K562 (cell line): Measurements from ENCODE around the gene INSYN2B. TPM values are rescaled to one million over a fixed set of nuclear protein-coding genes. Genes with fewer than 3 reads are reported as not detected.

Experiments used
- ATAC-seq: fragments of 200-7000 bp; cut with Tn5 transposase; 3 replicates; pipeline ENCODE4 v1.9.1; 2020; ENCODE audit warnings: moderate library complexity
- BruUV-seq: library from RNA; stranded (reverse); fragments of 400-500 nt; replicated peaks from 2 replicates; lab custom pipeline; 2021; lab: Mats Ljungman, UMichigan
- CTCF ChIA-PET: fragments of 300-600 bp; formaldehyde crosslinking; extraction: SDS; loops from one replicate; lab custom pipeline; 2021; ENCODE audit warnings: low intra/inter-chr PET ratio; lab: Yijun Ruan, JAX
- POLR2A ChIA-PET: fragments of 300-600, 350-650 bp; sonication (Branson Sonifier 250); formaldehyde crosslinking; extraction: SDS; loops from one replicate; lab custom pipeline; 2021; ENCODE audit warnings: antibody characterized with exemption, inconsistent platforms; lab: Yijun Ruan, JAX
- DNase-seq, 4 experiments: peaks; one replicate each; pipeline versions ENCODE4 v3.0.0 to v3.0.0-alpha.2; 2011 to 2018; ENCODE audit warnings: low spot score in 3 of 4, mixed read lengths in 3 of 4; ENCODE audit errors: extremely low read depth in 1 of 4
- FAIRE-seq: peaks from 2 replicates; lab custom pipeline; 2011; peaks lifted over from hg19 to GRCh38; lab: Jason Lieb, UNC
- H2AFZ ChIP-seq: 2 replicates; pipeline ENCODE4 v1.6.0; 2011; ENCODE audit warnings: low read depth, low read length, control low read depth, inconsistent platforms
- H3K27ac ChIP-seq: fragments of 200-600 bp; 3 replicates; pipeline ENCODE4 v1.8.0; 2011; ENCODE audit warnings: low read depth, mild to moderate bottlenecking, control low read depth, inconsistent platforms, low read length, moderate library complexity, mixed read lengths; ENCODE audit errors: extremely low read depth
- H3K27me3 ChIP-seq, 2 experiments: fragments of 300-600 bp in 1 of 2; 2 replicates in 1 of 2; 3 replicates in 1 of 2; pipeline versions ENCODE4 v1.6.0 to v1.8.0; 2011; ENCODE audit warnings: inconsistent platforms in 2 of 2, low read length in 2 of 2, mild to moderate bottlenecking in 1 of 2, mixed read lengths in 1 of 2, moderate library complexity in 1 of 2; ENCODE audit not compliant: control insufficient read depth in 2 of 2, insufficient read depth in 2 of 2
- H3K36me3 ChIP-seq: fragments of 300-600 bp; 3 replicates; pipeline ENCODE4 v1.8.0; 2011; ENCODE audit warnings: mild to moderate bottlenecking, low read length, inconsistent platforms; ENCODE audit not compliant: control insufficient read depth, insufficient read depth
- H3K4me1 ChIP-seq, 2 experiments: fragments of 200-600 bp in 1 of 2; replicated peaks in 1 of 2; 2 replicates in 1 of 2; 3 replicates in 1 of 2; pipeline versions ENCODE4 v1.5.1 to v1.8.0; 2011; ENCODE audit warnings: inconsistent platforms in 2 of 2, low read length in 2 of 2, mild to moderate bottlenecking in 1 of 2, mixed read lengths in 1 of 2, moderate library complexity in 1 of 2; ENCODE audit not compliant: control insufficient read depth in 2 of 2, insufficient read depth in 2 of 2
- H3K4me2 ChIP-seq: 2 replicates; pipeline ENCODE4 v1.6.1; 2011; ENCODE audit warnings: low read length, control low read depth, inconsistent platforms, mixed read lengths; ENCODE audit not compliant: insufficient read depth
- H3K4me3 ChIP-seq: fragments of 200-600 bp; sonication (generic), shearing (Covaris generic); 2 replicates; pipeline ENCODE4 v1.5.1; 2016; ENCODE audit warnings: control low read depth, inconsistent platforms
- H3K79me2 ChIP-seq: fragments of 200-600 bp; 3 replicates; pipeline ENCODE4 v1.8.0; 2011; ENCODE audit warnings: low read length, inconsistent platforms; ENCODE audit not compliant: control insufficient read depth, insufficient read depth
- H3K9ac ChIP-seq, 2 experiments: 2 replicates each; pipeline versions ENCODE4 v1.6.0 to v1.6.1; 2011; ENCODE audit warnings: low read depth in 2 of 2, low read length in 2 of 2, control low read depth in 1 of 2, inconsistent platforms in 1 of 2, mild to moderate bottlenecking in 1 of 2, mixed read lengths in 1 of 2; ENCODE audit not compliant: insufficient read depth in 1 of 2
- H3K9me1 ChIP-seq: one replicate; pipeline ENCODE4 v1.6.0; 2011; ENCODE audit warnings: inconsistent platforms, mild to moderate bottlenecking, low read length, moderate library complexity; ENCODE audit not compliant: control insufficient read depth, insufficient read depth
- H3K9me3 ChIP-seq: replicated peaks from 2 replicates; pipeline ENCODE4 v1.5.1; 2011; ENCODE audit warnings: low read depth, low read length, inconsistent platforms; ENCODE audit not compliant: control insufficient read depth, insufficient read depth
- H4K20me1 ChIP-seq: replicated peaks from 2 replicates; pipeline ENCODE4 v1.6.1; 2011; ENCODE audit warnings: low read length, inconsistent platforms, mixed read lengths; ENCODE audit not compliant: control insufficient read depth, insufficient read depth
- CBX5 ChIP-seq: IDR thresholded peaks from 2 replicates; pipeline ENCODE4 v1.6.1; 2014; ENCODE audit warnings: low read depth, borderline replicate concordance
- NCOA2 ChIP-seq, 2 experiments: fragments of 450-650 bp; IDR thresholded peaks; 2 replicates each; pipeline ENCODE4 v1.6.1; 2018; ENCODE audit warnings: mild to moderate bottlenecking in 2 of 2, moderate library complexity in 1 of 2; ENCODE audit not compliant: partially characterized antibody in 2 of 2
- NFYB ChIP-seq: IDR thresholded peaks from 2 replicates; pipeline ENCODE4 v1.6.1; 2011; ENCODE audit warnings: mild to moderate bottlenecking, moderate library complexity; ENCODE audit not compliant: insufficient read length; ENCODE audit errors: extremely low read depth
- NUFIP1 ChIP-seq: fragments of 450-650 bp; IDR thresholded peaks from 2 replicates; pipeline ENCODE4 v1.6.1; 2018; ENCODE audit not compliant: partially characterized antibody
- YY1 ChIP-seq, 3 experiments: IDR thresholded peaks; 2 replicates each; pipeline ENCODE4 v1.6.1; 2011; ENCODE audit warnings: low read length in 2 of 3, mild to moderate bottlenecking in 2 of 3, moderate library complexity in 2 of 3, borderline replicate concordance in 1 of 3, control low read depth in 1 of 3, low read depth in 1 of 3; ENCODE audit not compliant: insufficient read depth in 3 of 3, insufficient replicate concordance in 2 of 3, control insufficient read depth in 1 of 3, insufficient read length in 1 of 3; ENCODE audit errors: extremely low read depth in 1 of 3
- ZNF316 ChIP-seq: fragments of 450-650 bp; IDR thresholded peaks from 2 replicates; pipeline ENCODE4 v1.6.1; 2016
- ZNF41 ChIP-seq: fragments of 250-450 bp; sonication (Bioruptor Pico); conservative IDR thresholded peaks from 2 replicates; pipeline ENCODE4 v1.4.0; 2020; ENCODE audit warnings: mild to moderate bottlenecking
- WGBS: fragments of 100-300 bp; shearing (Covaris generic); methylation state at CpG from one replicate; pipeline ENCODE4 v1.1.6; 2016; ENCODE audit warnings: low coverage, mixed read lengths; ENCODE audit not compliant: insufficient coverage; ENCODE audit errors: missing lambda C conversion rate; 5-methylcytosine and 5-hydroxymethylcytosine counted together
- in situ Hi-C: fragments of 300-500 bp; cut with MboI; formaldehyde crosslinking; loops from 4 replicates; pipeline ENCODE4 v1.15.0; 2018; ENCODE audit warnings: inconsistent platforms, mixed read lengths
- intact Hi-C: fragments of 100-400 bp; cut with micrococcal nuclease; formaldehyde crosslinking; loops from 2 replicates; pipeline ENCODE4 v1.14.2; 2022
- polyA plus RNA-seq, 8 experiments: library from polyadenylated mRNA; depleted of rRNA in 4 of 8; stranded (reverse) in 5 of 8; unstranded in 3 of 8; fragments of >200 nt; fragmentation: Nextera tagmentation in 2 of 8; fragmentation: Illumina TruSeq in 1 of 8; extraction: Ambion mirVana in 2 of 8; extraction: Trizol in 1 of 8; gene quantifications; 2 replicates each; pipeline versions ENCODE4 v1.2.1 to v1.2.3, GENCODE V29; 2011 to 2014; ENCODE audit warnings: inconsistent platforms in 1 of 8, missing spikeins in 1 of 8
- total RNA-seq, 7 experiments: library from RNA; depleted of rRNA in 6 of 7; stranded (reverse); fragments of >200 nt in 6 of 7; fragmentation: Illumina TruSeq in 2 of 7; extraction: Trizol in 2 of 7; gene quantifications; 2 replicates each; pipeline versions ENCODE4 v1.2.1 to v1.2.3, GENCODE V29; 2011 to 2021; ENCODE audit warnings: low replicate concordance in 1 of 7
- TF ChIP-seq, protein P1 (sequence below): sonication (generic); formaldehyde crosslinking; IDR thresholded peaks from 2 replicates; pipeline ENCODE4 v1.8.1; 2022; ENCODE audit warnings: missing genetic modification reagents
- TF ChIP-seq, protein P2 (sequence below): fragments of 250-450 bp; sonication (Bioruptor Pico); IDR thresholded peaks from 2 replicates; pipeline ENCODE4 v1.5.0; 2020; ENCODE audit warnings: mild to moderate bottlenecking, borderline replicate concordance

The INSYN2B gene
- total and polyA plus RNA-seq, 9 of the 15 experiments (the other 6 are each of a cell fraction or from before 2014, with no cell fraction given) = not detected

- H4K20me1 ChIP-seq = no peaks in the 10 kb centered on the region
- ATAC-seq = no peak
- no TSS peak for BruUV-seq
- H3K27ac ChIP-seq = no peak overlapping the region
- in situ Hi-C loops = no loop called here
- TF ChIP-seq YY1 (IDR thresholded peaks at IDR 0.05; ENCODE audit: borderline replicate concordance in 1 of 3, control insufficient read depth in 1 of 3, extremely low read depth in 1 of 3, insufficient read depth in 3 of 3, insufficient read length in 1 of 3, insufficient replicate concordance in 2 of 3, low read depth in 1 of 3, low read length in 2 of 3) (no peak), NUFIP1 (no peak), ZNF41 (no peak)
- no peak overlapping the region for H3K9ac ChIP-seq
- ChIA-PET POLR2A (interaction anchor here (0.5 kb wide), 1 partner anchor 264 kb away, joined by 3 read pairs; no protein-coding TSS in a partner anchor), CTCF (no interaction called here)
- H3K4me3 ChIP-seq = no peak overlapping the region
- DNase-seq = no peak
- no peak overlapping the region for H3K4me2 ChIP-seq
- no peaks in the 10 kb centered on the region for H3K79me2 ChIP-seq
- no peaks in the 10 kb centered on the region for H3K9me3 ChIP-seq
- no peaks in the 10 kb centered on the region for H3K27me3 ChIP-seq
- no peak for FAIRE-seq
- 2% methylated on average over 3 of the region's 3 CpGs for WGBS
- no peaks in the 10 kb centered on the region for H3K9me1 ChIP-seq
- H3K36me3 ChIP-seq = no peaks in the 10 kb centered on the region
- no peak overlapping the region for H2AFZ ChIP-seq
- H3K4me1 ChIP-seq = no peaks in the 10 kb centered on the region
- intact Hi-C loops = no loop called here
Observed at GRCh38 chr5:169920474-169920873, 59.8 kb downstream of the INSYN2B start.

DNA sequence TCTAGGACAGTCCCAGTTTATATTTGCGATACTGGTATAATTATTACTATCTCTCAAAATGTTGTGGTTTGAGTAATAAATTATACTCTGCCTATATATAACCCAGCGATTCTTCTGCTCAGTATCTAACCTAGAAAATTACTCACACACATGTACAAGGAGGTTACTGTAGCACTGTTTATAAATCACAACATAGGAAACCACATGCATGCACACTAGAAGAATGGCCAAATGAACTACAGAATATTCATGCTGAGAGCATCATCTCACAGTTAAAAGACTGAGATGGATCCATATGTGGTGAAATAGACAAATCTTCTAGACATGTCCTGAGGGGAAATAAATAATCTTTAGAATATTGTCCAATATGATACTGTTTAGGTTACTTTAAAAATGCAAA, 62.1 kb downstream of the INSYN2B start:
- Histone ChIP-seq H3K9me3 (no peaks in the 10 kb centered on the region), H3K36me3 (no peaks in the 10 kb centered on the region), H2AFZ (no peak overlapping the region), H3K27ac (no peak overlapping the region), H4K20me1 (no peaks in the 10 kb centered on the region), H3K9me1 (no peaks in the 10 kb centered on the region), H3K27me3 (peaks cover 0 to 4% of the 10 kb centered on the region in 2 experiments; a peak in 1 of 5 replicates), H3K9ac (no peak overlapping the region), H3K4me3 (no peak overlapping the region), H3K4me1 (no peaks in the 10 kb centered on the region), H3K79me2 (no peaks in the 10 kb centered on the region), H3K4me2 (no peak overlapping the region)
- POLR2A ChIA-PET = no interaction called here
- in situ Hi-C loops = no loop called here
- DNase-seq = no peak
- CTCF ChIA-PET = no interaction called here
- 13% methylated on average over 2 of the region's 2 CpGs for whole genome bisulfite sequencing
- no peak for FAIRE-seq
- intact Hi-C loops = no loop called here
- no peak for TF ChIP-seq ZNF316
- no peak for TF ChIP-seq CBX5
- no peak for TF ChIP-seq NFYB
- TF ChIP-seq, protein P1, sequence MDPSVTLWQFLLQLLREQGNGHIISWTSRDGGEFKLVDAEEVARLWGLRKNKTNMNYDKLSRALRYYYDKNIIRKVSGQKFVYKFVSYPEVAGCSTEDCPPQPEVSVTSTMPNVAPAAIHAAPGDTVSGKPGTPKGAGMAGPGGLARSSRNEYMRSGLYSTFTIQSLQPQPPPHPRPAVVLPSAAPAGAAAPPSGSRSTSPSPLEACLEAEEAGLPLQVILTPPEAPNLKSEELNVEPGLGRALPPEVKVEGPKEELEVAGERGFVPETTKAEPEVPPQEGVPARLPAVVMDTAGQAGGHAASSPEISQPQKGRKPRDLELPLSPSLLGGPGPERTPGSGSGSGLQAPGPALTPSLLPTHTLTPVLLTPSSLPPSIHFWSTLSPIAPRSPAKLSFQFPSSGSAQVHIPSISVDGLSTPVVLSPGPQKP (CRISPR knock-in tag) = no peak
- TF ChIP-seq, protein P2, sequence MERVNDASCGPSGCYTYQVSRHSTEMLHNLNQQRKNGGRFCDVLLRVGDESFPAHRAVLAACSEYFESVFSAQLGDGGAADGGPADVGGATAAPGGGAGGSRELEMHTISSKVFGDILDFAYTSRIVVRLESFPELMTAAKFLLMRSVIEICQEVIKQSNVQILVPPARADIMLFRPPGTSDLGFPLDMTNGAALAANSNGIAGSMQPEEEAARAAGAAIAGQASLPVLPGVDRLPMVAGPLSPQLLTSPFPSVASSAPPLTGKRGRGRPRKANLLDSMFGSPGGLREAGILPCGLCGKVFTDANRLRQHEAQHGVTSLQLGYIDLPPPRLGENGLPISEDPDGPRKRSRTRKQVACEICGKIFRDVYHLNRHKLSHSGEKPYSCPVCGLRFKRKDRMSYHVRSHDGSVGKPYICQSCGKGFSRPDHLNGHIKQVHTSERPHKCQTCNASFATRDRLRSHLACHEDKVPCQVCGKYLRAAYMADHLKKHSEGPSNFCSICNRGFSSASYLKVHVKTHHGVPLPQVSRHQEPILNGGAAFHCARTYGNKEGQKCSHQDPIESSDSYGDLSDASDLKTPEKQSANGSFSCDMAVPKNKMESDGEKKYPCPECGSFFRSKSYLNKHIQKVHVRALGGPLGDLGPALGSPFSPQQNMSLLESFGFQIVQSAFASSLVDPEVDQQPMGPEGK (CRISPR knock-in tag) = no peak
- TF ChIP-seq NCOA2 (IDR thresholded peaks at IDR 0.05; ENCODE audit: partially characterized antibody in 2 of 2) = no peak
- no TSS peak for BruUV-seq
- no peak for ATAC-seq
